Fibroblast of mammary gland (primary cell): Measurements from ENCODE around the gene CSNK1A1L.

Source experiments
- DNase-seq: peaks from one replicate; pipeline ENCODE4 v3.0.0-alpha.2; 2010; ENCODE audit warnings: low read depth
- H3K4me3 ChIP-seq: 2 replicates; pipeline ENCODE4 v1.5.1; 2011; ENCODE audit warnings: low read depth, mild to moderate bottlenecking, low read length, moderate library complexity; ENCODE audit not compliant: control insufficient read depth
- CTCF ChIP-seq: conservative IDR thresholded peaks from 2 replicates; pipeline ENCODE4 v1.5.1; 2011; ENCODE audit warnings: low read depth, low read length, inconsistent platforms; ENCODE audit not compliant: control insufficient read depth, insufficient read depth

CSNK1A1L gene

GRCh38 chr13:37139356-37139755 is 33.9 kb upstream of the CSNK1A1L start:
- DNase-seq = peak; percentile 39
- no peak overlapping the region for H3K4me3 ChIP-seq
- no peak for TF ChIP-seq CTCF

GRCh38 chr13:37138926-37139325 is 33.5 kb upstream of the CSNK1A1L start:
- peak; percentile 51 for DNase-seq
- TF ChIP-seq CTCF = no peak
- no peak overlapping the region for H3K4me3 ChIP-seq

GRCh38 chr13:37138169-37138568 is 32.7 kb upstream of the CSNK1A1L start:
- no peak overlapping the region for H3K4me3 ChIP-seq
- peak; percentile 56 for TF ChIP-seq CTCF
- peak; percentile 84 for DNase-seq

GRCh38 chr13:37136633-37137032 is 31.2 kb upstream of the CSNK1A1L start:
- no peak overlapping the region for H3K4me3 ChIP-seq
- TF ChIP-seq CTCF = no peak
- no peak for DNase-seq

GRCh38 chr13:37136187-37136586 is 30.7 kb upstream of the CSNK1A1L start:
- DNase-seq = peak; percentile 75
- no peak overlapping the region for H3K4me3 ChIP-seq
- TF ChIP-seq CTCF = no peak

- TF ChIP-seq CTCF = no peak
- H3K4me3 ChIP-seq = no peak overlapping the region
- DNase-seq = peak; percentile 91
Measured at GRCh38 chr13:37134411-37135041, 29.1 kb upstream of the CSNK1A1L start.

- no peak overlapping the region for H3K4me3 ChIP-seq
- no peak for TF ChIP-seq CTCF
- DNase-seq = no peak
Measured at GRCh38 chr13:37132211-37132610, 26.7 kb upstream of the CSNK1A1L start.
